Measurements from ENCODE around the gene COX7A1. TPM values are rescaled to one million over a fixed set of nuclear protein-coding genes. Genes with fewer than 3 reads are reported as not detected.

COX7A1 gene
- total RNA-seq, 2 experiments from 2014 or later, result not detected

DNA sequence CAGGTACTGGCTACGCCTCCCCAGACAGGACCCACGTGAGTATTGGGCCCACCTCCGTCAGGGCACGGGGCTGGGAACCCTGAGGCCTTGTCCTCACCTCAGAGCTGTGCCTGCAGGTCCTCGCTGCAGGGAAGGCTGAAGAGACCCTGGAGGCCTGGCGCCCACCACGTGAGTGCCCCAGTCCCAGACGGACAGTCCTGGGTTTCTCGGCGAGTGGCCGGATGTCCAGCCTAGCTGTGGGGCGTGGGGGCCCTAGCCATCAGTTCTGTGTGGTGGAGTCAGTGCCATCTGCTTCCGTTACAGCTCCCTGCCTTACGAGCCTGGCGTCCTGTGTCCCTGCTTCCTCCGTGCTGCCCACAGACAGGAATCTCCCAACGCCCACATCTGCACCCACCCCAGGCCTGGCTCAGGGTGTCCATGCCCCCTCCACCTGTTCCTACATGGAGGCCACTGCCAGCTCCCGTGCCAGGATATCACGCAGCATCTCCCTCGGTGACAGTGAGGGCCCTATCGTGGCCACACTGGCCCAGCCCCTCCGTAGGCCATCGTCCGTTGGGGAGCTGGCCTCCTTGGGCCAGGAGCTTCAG lies 49.1 kb downstream of the COX7A1 start:
- Histone ChIP-seq H3K9me2 (ENCODE audit: insufficient read depth, low read length) (no peaks in the 10 kb centered on the region), H3K27ac (ENCODE audit: low read depth, low read length, poor library complexity, severe bottlenecking) (no peak overlapping the region), H3K4me3 (ENCODE audit: low read depth, low read length, poor library complexity, severe bottlenecking) (no peak overlapping the region), H3K79me2 (ENCODE audit: insufficient read depth, low read depth, low read length) (no peaks in the 10 kb centered on the region), H2AFZ (ENCODE audit: low read length) (no peak overlapping the region), H3K4me2 (ENCODE audit: low read length) (no peak overlapping the region), H4K20me1 (ENCODE audit: insufficient read depth, low read length) (no peaks in the 10 kb centered on the region), H3K36me3 (ENCODE audit: insufficient read depth, low read length) (peaks cover 93% of the 10 kb centered on the region), H3K4me1 (ENCODE audit: insufficient read depth, low read length, poor library complexity, severe bottlenecking) (no peaks in the 10 kb centered on the region), H3K9me3 (ENCODE audit: low read length) (no peaks in the 10 kb centered on the region)
- no peak for DNase-seq (ENCODE audit: low spot score)
- BruUV-seq (replicated peaks), result no TSS peak
- no peak for TF ChIP-seq CTCF (conservative IDR thresholded peaks at IDR 0.05; ENCODE audit: low read length)
- no peak for TF ChIP-seq EZH2phosphoT487 (IDR thresholded peaks at IDR 0.05; ENCODE audit: borderline replicate concordance, low read depth, low read length)
- CTCF ChIA-PET (ENCODE audit: unreplicated experiment), result no interaction called here
- POLR2A ChIA-PET, result no interaction called here
- intact Hi-C loops (cut with micrococcal nuclease; ENCODE audit: unreplicated experiment), result no loop called here

- no peaks in the 10 kb centered on the region for H4K20me1 ChIP-seq (ENCODE audit: insufficient read depth, low read length)
- intact Hi-C loops (cut with micrococcal nuclease; ENCODE audit: unreplicated experiment), result no loop called here
- H2AFZ ChIP-seq (ENCODE audit: low read length), result no peak overlapping the region
- no peak overlapping the region for H3K4me2 ChIP-seq (ENCODE audit: low read length)
- ChIA-PET CTCF (ENCODE audit: unreplicated experiment) (interaction anchor here (0.6 kb wide), 1 partner anchor 473 kb away, joined by 3 read pairs; the partner anchor contains the start of gene RBM42), POLR2A (interaction anchor here (0.6 kb wide), 1 partner anchor 465 kb away, joined by 3 read pairs; no protein-coding TSS in a partner anchor)
- no TSS peak for BruUV-seq (replicated peaks)
- H3K4me3 ChIP-seq (ENCODE audit: low read depth, low read length, poor library complexity, severe bottlenecking), result no peak overlapping the region
- H3K27ac ChIP-seq (ENCODE audit: low read depth, low read length, poor library complexity, severe bottlenecking), result no peak overlapping the region
- no peaks in the 10 kb centered on the region for H3K9me3 ChIP-seq (ENCODE audit: low read length)
- no peak for DNase-seq (ENCODE audit: low spot score)
- H3K9me2 ChIP-seq (ENCODE audit: insufficient read depth, low read length), result no peaks in the 10 kb centered on the region
- TF ChIP-seq EZH2phosphoT487 (IDR thresholded peaks at IDR 0.05; ENCODE audit: borderline replicate concordance, low read depth, low read length) (no peak), CTCF (conservative IDR thresholded peaks at IDR 0.05; ENCODE audit: low read length) (no peak)
- no peaks in the 10 kb centered on the region for H3K4me1 ChIP-seq (ENCODE audit: insufficient read depth, low read length, poor library complexity, severe bottlenecking)
- peaks cover 96% of the 10 kb centered on the region for H3K36me3 ChIP-seq (ENCODE audit: insufficient read depth, low read length)
- no peaks in the 10 kb centered on the region for H3K79me2 ChIP-seq (ENCODE audit: insufficient read depth, low read depth, low read length)
These were observed 50.5 kb downstream of the COX7A1 start for GRCh38 chr19:36101550-36102327.

Other genes with a start within 250 kb of the COX7A1 start
- 8.1 and 15.0 TPM in 2 replicates for gene HCST, start 249.9 kb downstream of the COX7A1 start, total RNA-seq (2014; rRNA removed; shearing (Covaris generic))
- gene HCST, start 249.9 kb downstream of the COX7A1 start, total RNA-seq (2022), result 25.2 and 36.0 TPM in 2 replicates
- gene TYROBP, start 244.2 kb downstream of the COX7A1 start, total RNA-seq (2014; rRNA removed; shearing (Covaris generic)), result not detected in 2 replicates
- not detected in 2 replicates for gene TYROBP, start 244.2 kb downstream of the COX7A1 start, total RNA-seq (2022)
- gene LRFN3, start 216.1 kb downstream of the COX7A1 start, total RNA-seq (2014; rRNA removed; shearing (Covaris generic)), result 2.8 and 3.1 TPM in 2 replicates
- gene LRFN3, start 216.1 kb downstream of the COX7A1 start, total RNA-seq (2022), result 3.4 and 6.0 TPM in 2 replicates
- gene SDHAF1, start 157.3 kb downstream of the COX7A1 start, total RNA-seq (2014; rRNA removed; shearing (Covaris generic)), result 52.6 and 60.9 TPM in 2 replicates
- 24.2 and 26.1 TPM in 2 replicates for gene SDHAF1, start 157.3 kb downstream of the COX7A1 start, total RNA-seq (2022)
- gene SYNE4, start 143.6 kb downstream of the COX7A1 start, total RNA-seq (2014; rRNA removed; shearing (Covaris generic)), result 0.26 and 2.7 TPM in 2 replicates
- gene SYNE4, start 143.6 kb downstream of the COX7A1 start, total RNA-seq (2022), result 3.1 and 4.5 TPM in 2 replicates
- 19.5 and 29.0 TPM in 2 replicates for gene ALKBH6, start 138.2 kb downstream of the COX7A1 start, total RNA-seq (2014; rRNA removed; shearing (Covaris generic))
- 28.7 and 38.2 TPM in 2 replicates for gene ALKBH6, start 138.2 kb downstream of the COX7A1 start, total RNA-seq (2022)
- gene CLIP3, start 119.6 kb downstream of the COX7A1 start, total RNA-seq (2014; rRNA removed; shearing (Covaris generic)), result 0.66 TPM in 1 of 2 replicates, not detected in the other
- gene CLIP3, start 119.6 kb downstream of the COX7A1 start, total RNA-seq (2022), result 2.4 and 2.6 TPM in 2 replicates
- 4.9 and 7.3 TPM in 2 replicates for gene THAP8, start 98.2 kb downstream of the COX7A1 start, total RNA-seq (2014; rRNA removed; shearing (Covaris generic))
- gene THAP8, start 98.2 kb downstream of the COX7A1 start, total RNA-seq (2022), result 7.3 and 7.5 TPM in 2 replicates
- 39.0 and 44.5 TPM in 2 replicates for gene WDR62, start 97.5 kb downstream of the COX7A1 start, total RNA-seq (2014; rRNA removed; shearing (Covaris generic))
- 60.2 and 65.4 TPM in 2 replicates for gene WDR62, start 97.5 kb downstream of the COX7A1 start, total RNA-seq (2022)
- gene OVOL3, start 41.3 kb downstream of the COX7A1 start, total RNA-seq (2014; rRNA removed; shearing (Covaris generic)), result not detected in 2 replicates
- gene OVOL3, start 41.3 kb downstream of the COX7A1 start, total RNA-seq (2022), result not detected in 2 replicates
- gene POLR2I, start 37.6 kb downstream of the COX7A1 start, total RNA-seq (2014; rRNA removed; shearing (Covaris generic)), result 149 and 151 TPM in 2 replicates
- 76.0 and 78.6 TPM in 2 replicates for gene POLR2I, start 37.6 kb downstream of the COX7A1 start, total RNA-seq (2022)
- gene TBCB, start 37.0 kb downstream of the COX7A1 start, total RNA-seq (2014; rRNA removed; shearing (Covaris generic)), result 198 and 200 TPM in 2 replicates
- 133 and 136 TPM in 2 replicates for gene TBCB, start 37.0 kb downstream of the COX7A1 start, total RNA-seq (2022)
- 125 and 166 TPM in 2 replicates for gene CAPNS1, start 12.4 kb downstream of the COX7A1 start, total RNA-seq (2014; rRNA removed; shearing (Covaris generic))
- 337 and 339 TPM in 2 replicates for gene CAPNS1, start 12.4 kb downstream of the COX7A1 start, total RNA-seq (2022)
- 2.1 and 2.8 TPM in 2 replicates for gene ZNF565, start 62.2 kb upstream of the COX7A1 start, total RNA-seq (2014; rRNA removed; shearing (Covaris generic))
- gene ZNF565, start 62.2 kb upstream of the COX7A1 start, total RNA-seq (2022), result 3.2 and 4.0 TPM in 2 replicates
- gene ZNF146, start 62.7 kb upstream of the COX7A1 start, total RNA-seq (2014; rRNA removed; shearing (Covaris generic)), result 67.4 and 69.4 TPM in 2 replicates
- 85.1 and 86.3 TPM in 2 replicates for gene ZNF146, start 62.7 kb upstream of the COX7A1 start, total RNA-seq (2022)
- gene ZFP14, start 226.8 kb upstream of the COX7A1 start, total RNA-seq (2014; rRNA removed; shearing (Covaris generic)), result 4.5 and 5.2 TPM in 2 replicates
- 6.2 and 7.9 TPM in 2 replicates for gene ZFP14, start 226.8 kb upstream of the COX7A1 start, total RNA-seq (2022)

Measured in OCI-LY7 (cell line).